T-helper 9 cell (primary cell): ENCODE data around the gene RGS21.
"Not testable (repeated sequence)": the region's sequence is repeated elsewhere in the genome, so short reads cannot be mapped to it uniquely, and the experiment has no call there.

ENCODE experiments used
- DNase-seq: peaks from one replicate; pipeline ENCODE4 v3.0.0-alpha.2; 2020
- total RNA-seq, 2 donors: gene quantifications; one replicate each; lab custom pipeline; 2026; lab: John Stamatoyannopoulos, UW

The RGS21 gene
- total RNA-seq = 0 reads per million in 2 donors

DNA sequence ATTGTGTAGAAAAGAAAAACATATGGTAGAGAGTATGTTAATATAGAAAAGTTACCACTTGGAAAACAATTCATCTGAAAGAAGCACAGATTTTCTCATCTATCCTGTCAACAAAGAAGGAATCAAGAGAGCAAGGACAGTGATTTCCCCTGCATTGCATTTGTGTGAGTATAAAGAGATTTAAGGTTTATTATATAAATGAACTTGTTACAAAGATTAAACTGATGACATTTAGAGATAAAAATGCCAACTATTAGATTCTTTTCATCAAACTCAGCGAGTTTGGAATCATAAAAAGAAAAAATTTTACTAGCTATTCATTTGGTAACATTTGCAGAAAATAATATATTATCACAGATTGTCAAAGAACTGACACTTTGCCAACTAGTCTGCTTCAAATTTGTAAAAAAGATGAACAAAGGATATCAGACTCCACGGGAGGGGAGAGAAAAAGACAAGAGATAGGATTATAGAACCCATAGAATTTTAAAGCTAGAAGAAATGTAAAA lies at the start of gene RGS21:
RGS21 (plus strand) TSS at position 51 of the 509 bp plus-strand sequence. CDS start 26,045 bp downstream, outside the sequence.
- no peak for DNase-seq

DNA sequence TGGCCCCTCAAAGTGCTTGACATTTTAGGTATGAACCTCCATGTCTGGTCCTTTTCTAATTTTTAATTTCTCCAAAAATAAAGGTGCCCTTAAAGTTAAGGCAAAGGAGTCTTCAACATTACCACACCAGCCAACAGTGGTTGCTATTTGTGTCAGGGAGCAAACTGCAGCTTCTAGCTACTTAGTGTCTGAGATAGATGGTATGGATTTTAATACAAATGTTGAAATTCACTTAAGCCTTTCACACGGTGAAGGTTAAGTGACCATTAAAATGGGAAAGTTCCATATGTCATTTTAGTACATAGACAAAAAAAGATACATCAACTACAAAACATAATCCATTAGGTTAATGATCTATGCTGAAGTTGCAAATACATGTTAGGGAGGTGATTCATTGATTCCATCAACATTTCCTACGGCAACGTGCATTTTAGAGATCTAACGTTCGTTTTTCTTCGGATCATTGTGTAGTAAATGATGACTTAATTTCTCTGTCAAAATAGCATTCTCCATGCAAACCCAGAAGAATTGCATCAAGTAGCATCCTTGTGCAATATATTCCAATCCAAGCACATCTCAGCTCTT lies 48.2 kb upstream of the RGS21 start:
- DNase-seq = no peak

GRCh38 chr1:192270398-192270797 lies 46.4 kb upstream of the RGS21 start:
- no peak for DNase-seq

GRCh38 chr1:192272732-192273131 lies 44.1 kb upstream of the RGS21 start:
- no peak for DNase-seq

- no peak for DNase-seq
These were observed 42.2 kb upstream of the RGS21 start for GRCh38 chr1:192274588-192274987.

DNA sequence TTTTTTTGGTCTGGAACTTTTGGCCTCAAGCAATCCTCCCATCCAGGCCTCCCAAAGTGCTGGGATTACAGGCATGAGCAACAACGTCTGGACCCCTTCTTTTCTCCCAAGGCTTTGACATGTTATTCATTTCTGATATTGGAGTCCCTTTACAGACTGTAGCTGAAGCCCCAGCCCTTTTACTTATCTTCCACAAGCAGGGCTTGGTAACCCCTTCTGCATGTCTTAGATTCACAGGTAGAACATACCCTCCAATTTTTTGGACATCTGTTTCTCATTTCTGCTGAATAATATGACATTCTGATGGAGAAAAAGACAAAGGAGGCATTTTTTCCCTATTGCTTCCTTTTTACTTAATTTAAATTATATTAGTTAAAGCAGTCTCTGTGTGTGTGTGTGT lies 39.2 kb upstream of the RGS21 start:
- no peak for DNase-seq

- no peak for DNase-seq
These were observed 31.9 kb upstream of the RGS21 start for GRCh38 chr1:192284927-192285326.

- DNase-seq = no peak
These were observed 13.8 kb upstream of the RGS21 start for GRCh38 chr1:192303029-192303428.

- not testable (repeated sequence) for DNase-seq
These were observed 8.5 kb upstream of the RGS21 start for GRCh38 chr1:192308314-192308713.

DNA sequence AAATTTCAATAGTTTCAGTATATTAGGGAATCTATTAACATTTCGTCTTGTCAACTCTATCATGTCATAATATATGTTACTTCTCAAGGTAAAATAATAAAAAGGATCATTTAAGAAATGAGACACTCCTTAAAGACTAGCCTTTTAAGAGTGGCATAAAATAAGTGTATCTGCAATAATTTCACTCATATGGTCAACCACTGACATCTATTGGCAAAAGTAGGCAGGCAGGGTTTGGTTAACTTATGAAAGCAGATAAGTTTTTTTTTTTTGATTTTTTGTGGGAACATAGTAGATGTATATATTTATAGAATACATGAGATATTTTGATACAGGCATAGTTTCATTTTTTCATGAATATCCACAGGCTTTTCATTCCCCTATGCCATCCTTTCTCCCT lies 5.5 kb upstream of the RGS21 start:
- DNase-seq = no peak

DNA sequence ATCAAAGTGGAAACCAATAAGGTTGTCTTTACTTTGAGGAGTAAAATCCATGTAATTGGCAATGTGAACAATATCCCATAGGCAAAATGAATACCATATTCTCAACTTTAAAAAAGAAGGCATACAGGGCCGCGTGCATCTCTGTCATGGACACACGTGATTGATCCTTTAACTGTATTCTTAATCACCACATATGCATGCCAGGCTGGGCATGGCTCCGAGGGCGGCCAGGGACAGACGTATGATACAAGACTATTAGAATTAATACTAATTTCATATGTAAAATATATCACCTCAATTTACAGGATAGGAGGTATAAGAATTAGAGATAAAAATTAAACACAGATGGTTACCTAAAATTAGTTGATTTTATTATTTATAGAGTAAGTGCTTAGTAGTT lies 11.2 kb downstream of the RGS21 start:
- no peak for DNase-seq

DNA sequence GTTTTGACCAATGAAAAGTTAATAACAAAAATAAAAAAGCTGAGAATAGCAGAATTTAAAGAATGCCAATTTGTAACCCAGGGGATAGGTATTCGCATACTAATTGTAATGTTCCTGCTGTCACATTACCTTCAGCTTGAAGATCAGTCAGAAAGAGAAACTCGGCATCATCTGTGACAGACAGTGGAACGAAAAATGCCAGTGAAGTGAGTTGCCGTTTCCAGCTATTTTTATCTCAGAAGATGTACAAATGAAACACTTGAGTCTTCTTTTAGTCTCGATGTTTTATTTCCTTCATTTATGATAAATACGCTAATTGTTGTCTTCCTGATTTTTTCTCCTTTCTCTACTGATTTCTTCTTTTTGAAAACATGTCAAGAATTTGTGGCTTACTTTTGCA lies 26.1 kb downstream of the RGS21 start:
- DNase-seq = no peak

DNA sequence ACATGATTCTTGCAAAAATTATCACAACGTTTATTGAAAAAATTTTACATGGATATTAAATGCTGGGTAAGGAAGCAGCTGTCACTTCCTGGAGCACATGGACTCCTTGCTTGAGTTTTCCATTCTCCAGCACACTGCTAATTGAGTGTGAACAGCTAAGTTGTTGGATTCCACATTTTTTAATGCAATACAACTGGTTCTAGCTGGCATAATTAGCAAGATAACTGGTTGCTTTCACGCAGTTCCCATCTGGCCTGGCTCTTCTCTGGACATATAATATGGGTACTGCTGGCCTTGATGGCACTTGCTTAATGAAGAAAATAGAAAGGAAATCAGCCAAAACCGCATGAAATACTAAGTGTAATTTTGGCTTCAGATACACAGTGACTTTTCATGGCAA lies 26.6 kb downstream of the RGS21 start:
- no peak for DNase-seq

DNA sequence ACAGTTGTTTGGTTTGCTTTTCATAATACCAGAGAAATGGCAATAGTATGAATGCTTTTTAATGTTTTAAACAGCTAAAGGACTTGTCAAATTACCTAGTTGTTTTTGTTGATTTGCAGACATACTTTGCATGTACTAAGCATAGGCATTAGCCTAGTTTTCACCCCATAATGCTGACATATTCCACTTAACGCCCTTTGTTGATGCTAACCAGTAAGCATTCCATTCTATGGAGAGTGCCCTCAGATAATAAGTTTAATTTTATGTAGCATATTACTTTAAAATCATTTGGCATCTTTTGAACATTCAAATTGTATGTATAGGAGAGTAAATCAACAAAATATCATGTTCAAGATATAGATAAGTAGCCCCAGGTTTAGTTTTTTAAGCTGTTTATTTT lies 32.5 kb downstream of the RGS21 start:
- no peak for DNase-seq

DNA sequence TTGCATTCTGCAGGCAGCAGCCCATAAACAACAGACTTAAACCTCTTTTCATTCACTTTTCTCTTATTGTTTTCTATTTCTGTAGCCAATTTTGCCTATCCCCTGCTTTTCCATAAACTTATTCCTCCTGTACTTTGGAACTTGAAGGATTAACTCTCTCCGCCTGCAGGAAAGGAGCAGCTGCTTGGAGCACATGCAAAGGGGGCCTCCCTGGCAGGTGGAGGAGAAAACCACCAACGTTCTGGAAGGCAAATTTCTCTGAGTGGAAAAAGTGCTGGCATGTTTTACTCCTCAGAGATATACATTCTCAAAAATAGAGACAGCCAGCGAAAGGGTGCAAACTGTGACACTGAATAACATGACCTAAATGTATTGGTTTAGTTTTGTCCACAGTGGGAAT lies 33.6 kb downstream of the RGS21 start:
- DNase-seq = no peak

DNA sequence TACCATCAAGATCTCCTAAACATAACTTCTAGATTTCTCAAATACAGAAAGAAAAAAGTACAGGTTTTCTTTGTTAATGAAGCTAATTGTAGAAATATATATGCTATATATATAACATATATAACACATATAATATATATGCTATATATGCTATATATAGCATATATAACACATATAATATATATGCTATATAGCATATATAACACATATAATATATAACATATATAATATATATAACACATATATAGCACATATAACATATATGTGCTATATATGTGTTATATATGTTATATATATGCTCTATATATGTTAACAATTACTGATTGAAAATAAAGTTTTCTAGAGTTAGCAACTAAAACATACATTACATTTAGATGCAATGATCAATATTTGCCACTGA lies 34.8 kb downstream of the RGS21 start:
- no peak for DNase-seq

- no peak for DNase-seq
These were observed 41.1 kb downstream of the RGS21 start for GRCh38 chr1:192357924-192358323.

GRCh38 chr1:192358402-192358801 lies 41.6 kb downstream of the RGS21 start:
- no peak for DNase-seq

- no peak for DNase-seq
These were observed 42.0 kb downstream of the RGS21 start for GRCh38 chr1:192358822-192359221.

DNA sequence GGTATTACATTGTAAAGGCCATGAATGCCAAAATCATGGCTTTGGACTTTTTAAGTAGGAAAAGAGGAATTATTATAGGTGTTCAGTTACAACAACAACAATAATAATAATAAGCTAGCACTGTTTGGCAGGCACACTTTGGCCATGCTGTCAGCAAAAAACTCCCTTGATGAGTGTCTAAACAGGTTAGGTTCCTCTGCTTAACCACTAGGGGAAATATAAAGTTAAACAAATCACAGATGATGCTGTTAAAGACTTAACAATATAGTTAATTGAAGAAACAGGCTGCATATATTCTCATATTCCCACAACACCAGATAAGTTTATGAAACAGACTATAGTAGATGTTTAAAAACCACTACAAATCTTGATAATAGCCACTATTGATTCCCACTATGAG lies 46.4 kb downstream of the RGS21 start:
- no peak for DNase-seq

DNA sequence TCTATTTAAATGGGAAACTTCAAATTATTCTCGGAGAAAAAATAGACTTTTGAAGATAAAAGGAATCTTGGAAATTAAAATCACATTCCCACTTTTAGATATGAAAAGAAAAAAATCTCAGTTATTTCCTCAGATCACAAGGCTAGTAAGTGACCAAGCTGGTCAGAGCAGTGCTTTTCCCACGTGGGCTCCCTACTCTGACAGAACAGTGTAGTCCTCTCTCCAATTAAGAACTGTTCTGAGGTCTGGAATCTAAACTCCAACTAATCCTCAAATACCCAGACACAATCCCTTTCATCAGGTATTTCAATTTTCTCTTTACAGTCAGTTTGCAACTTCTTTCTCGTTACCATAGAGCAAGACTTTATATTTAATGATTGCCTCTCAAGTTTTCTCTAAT lies 50.6 kb downstream of the RGS21 start:
- no peak for DNase-seq

- no peak for DNase-seq
These were observed 58.5 kb downstream of the RGS21 start for GRCh38 chr1:192375306-192375705.

DNA sequence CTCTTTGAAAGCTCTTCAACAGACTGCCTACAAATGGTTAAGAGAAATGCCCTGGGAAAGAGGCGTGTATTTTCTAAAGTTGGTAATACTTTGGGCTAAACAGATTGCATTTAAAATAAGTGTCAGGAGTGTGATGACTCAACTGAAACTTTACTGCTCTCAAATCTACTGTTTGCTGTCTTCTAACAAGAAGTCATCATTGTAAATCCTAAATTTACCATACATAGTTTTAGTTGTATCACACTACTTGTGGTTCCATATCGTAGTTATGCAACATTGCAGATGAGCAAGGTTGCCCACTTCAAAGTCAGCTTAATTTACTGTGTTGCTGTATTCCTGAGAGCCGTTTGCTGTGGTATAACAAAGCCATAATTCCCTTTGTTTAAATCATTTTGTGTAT lies 59.6 kb downstream of the RGS21 start:
- DNase-seq = no peak

DNA sequence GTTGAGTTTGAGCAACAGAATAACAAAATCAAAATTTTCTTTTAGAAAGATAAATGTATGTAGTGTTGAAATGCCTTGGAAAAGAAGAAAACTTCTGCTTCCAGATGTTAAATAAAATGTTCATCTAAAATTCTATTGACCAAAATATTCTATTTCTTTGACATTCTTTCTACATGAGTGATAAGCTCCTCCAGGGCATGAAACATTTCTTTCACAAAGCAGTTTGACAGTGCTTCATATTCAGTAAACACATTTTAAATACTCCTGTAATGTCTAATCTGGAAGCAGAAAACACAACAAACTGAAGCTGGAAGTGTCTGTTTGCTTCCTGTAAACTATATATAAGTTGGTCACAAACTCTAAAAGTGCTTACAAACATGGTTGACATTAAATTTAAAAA lies 61.5 kb downstream of the RGS21 start:
- no peak for DNase-seq

GRCh38 chr1:192378878-192379277 lies 62.1 kb downstream of the RGS21 start:
- no peak for DNase-seq
